Testis (tissue), 2 donors: ENCODE results near the gene MYOC.

ENCODE experiments used
- POLR2A ChIP-seq: fragments of 450-650 bp; IDR thresholded peaks from one replicate; pipeline ENCODE4 v1.6.1; 2017; ENCODE audit warnings: antibody characterized with exemption, mild to moderate bottlenecking, moderate library complexity
- TF ChIP-seq, protein P1 (sequence below), 3 experiments: fragments of 450-650 bp in 2 of 3; fragments of 200-600 bp in 1 of 3; sonication (generic) in 1 of 3; IDR thresholded peaks; one replicate each; pipeline ENCODE4 v1.5.1; 2016 to 2019; ENCODE audit warnings: antibody characterized with exemption in 3 of 3, mild to moderate bottlenecking in 2 of 3, moderate library complexity in 1 of 3

DNA sequence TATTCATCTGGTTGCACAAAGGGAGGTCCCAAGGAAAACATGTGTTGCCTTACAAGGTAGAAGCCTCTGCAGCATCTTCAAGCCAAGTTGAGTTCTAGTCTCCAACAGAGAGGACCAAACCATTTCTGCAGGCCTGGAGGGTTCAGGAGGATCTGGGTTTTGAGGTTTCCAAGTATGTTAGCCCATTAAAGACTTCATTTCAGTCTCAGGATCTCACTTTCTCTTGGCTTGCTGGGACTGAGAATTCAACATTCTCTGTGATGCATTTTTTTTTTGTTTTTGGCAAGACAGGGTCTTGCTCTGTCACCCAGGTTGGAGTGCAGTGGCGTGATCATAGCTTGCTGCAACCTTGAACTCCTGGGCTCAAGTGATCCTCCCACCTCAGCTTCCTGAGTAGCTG is 39.2 kb downstream of the MYOC start:
- TF ChIP-seq, protein P1, sequence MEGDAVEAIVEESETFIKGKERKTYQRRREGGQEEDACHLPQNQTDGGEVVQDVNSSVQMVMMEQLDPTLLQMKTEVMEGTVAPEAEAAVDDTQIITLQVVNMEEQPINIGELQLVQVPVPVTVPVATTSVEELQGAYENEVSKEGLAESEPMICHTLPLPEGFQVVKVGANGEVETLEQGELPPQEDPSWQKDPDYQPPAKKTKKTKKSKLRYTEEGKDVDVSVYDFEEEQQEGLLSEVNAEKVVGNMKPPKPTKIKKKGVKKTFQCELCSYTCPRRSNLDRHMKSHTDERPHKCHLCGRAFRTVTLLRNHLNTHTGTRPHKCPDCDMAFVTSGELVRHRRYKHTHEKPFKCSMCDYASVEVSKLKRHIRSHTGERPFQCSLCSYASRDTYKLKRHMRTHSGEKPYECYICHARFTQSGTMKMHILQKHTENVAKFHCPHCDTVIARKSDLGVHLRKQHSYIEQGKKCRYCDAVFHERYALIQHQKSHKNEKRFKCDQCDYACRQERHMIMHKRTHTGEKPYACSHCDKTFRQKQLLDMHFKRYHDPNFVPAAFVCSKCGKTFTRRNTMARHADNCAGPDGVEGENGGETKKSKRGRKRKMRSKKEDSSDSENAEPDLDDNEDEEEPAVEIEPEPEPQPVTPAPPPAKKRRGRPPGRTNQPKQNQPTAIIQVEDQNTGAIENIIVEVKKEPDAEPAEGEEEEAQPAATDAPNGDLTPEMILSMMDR (IDR thresholded peaks at IDR 0.05), result no peak
- no peak for TF ChIP-seq POLR2A
